K562 (cell line): ENCODE data around the gene ERMN. TPM values are rescaled to one million over a fixed set of nuclear protein-coding genes. Genes with fewer than 3 reads are reported as not detected.

ENCODE experiments used
- ARNT ChIP-seq, 2 experiments: fragments of 450-650 bp; IDR thresholded peaks; 2 replicates each; pipeline ENCODE4 v1.6.1; 2016; ENCODE audit warnings: mild to moderate bottlenecking in 1 of 2
- CCAR2 ChIP-seq: fragments of 200-400 bp; formaldehyde crosslinking; IDR thresholded peaks from 2 replicates; pipeline ENCODE4 v1.6.1; 2017; ENCODE audit warnings: mild to moderate bottlenecking, low read depth, low read length
- CHCHD3 ChIP-seq: fragments of 250-450 bp; sonication (Bioruptor Pico); IDR thresholded peaks from 2 replicates; pipeline ENCODE4 v2.1.2; 2022; ENCODE audit warnings: mild to moderate bottlenecking
- CUX1 ChIP-seq: fragments of 200-800 bp; sonication (Bioruptor generic); IDR thresholded peaks from 2 replicates; pipeline ENCODE4 v1.6.1; 2016; ENCODE audit warnings: missing genetic modification characterization, missing compliant biosample characterization
- GMEB1 ChIP-seq: fragments of 250-450 bp; sonication (Bioruptor Pico); IDR thresholded peaks from 2 replicates; pipeline ENCODE4 v1.4.0; 2020; ENCODE audit warnings: mild to moderate bottlenecking
- HDAC2 ChIP-seq: fragments of 450-650 bp; IDR thresholded peaks from 2 replicates; pipeline ENCODE4 v1.6.1; 2016; ENCODE audit warnings: mild to moderate bottlenecking
- HOMEZ ChIP-seq: fragments of 250-450 bp; sonication (Bioruptor Pico); IDR thresholded peaks from 2 replicates; pipeline ENCODE4 v1.4.0; 2020; ENCODE audit warnings: mild to moderate bottlenecking, moderate library complexity
- MBD1 ChIP-seq: fragments of 250-450 bp; sonication (Bioruptor Pico); IDR thresholded peaks from 2 replicates; pipeline ENCODE4 v1.8.0; 2022; ENCODE audit warnings: inconsistent platforms
- NCOA2 ChIP-seq, 2 experiments: fragments of 450-650 bp; IDR thresholded peaks; 2 replicates each; pipeline ENCODE4 v1.6.1; 2018; ENCODE audit warnings: mild to moderate bottlenecking in 2 of 2, moderate library complexity in 1 of 2; ENCODE audit not compliant: partially characterized antibody in 2 of 2
- NELFE ChIP-seq: IDR thresholded peaks from 2 replicates; pipeline ENCODE4 v1.6.1; 2011; ENCODE audit warnings: mild to moderate bottlenecking; ENCODE audit not compliant: insufficient read depth, insufficient read length
- NEUROD1 ChIP-seq: fragments of 150-350 bp; IDR thresholded peaks from 2 replicates; pipeline ENCODE4 v1.6.1; 2014; ENCODE audit warnings: borderline replicate concordance, low read length, low read depth; ENCODE audit not compliant: partially characterized antibody
- NFATC3 ChIP-seq: fragments of 450-650 bp; IDR thresholded peaks from 2 replicates; pipeline ENCODE4 v1.6.1; 2017; ENCODE audit warnings: mild to moderate bottlenecking
- NFRKB ChIP-seq: fragments of 450-650 bp; IDR thresholded peaks from 2 replicates; pipeline ENCODE4 v1.6.1; 2016; ENCODE audit warnings: low read depth
- PYGO2 ChIP-seq: fragments of 450-650 bp; IDR thresholded peaks from 2 replicates; pipeline ENCODE4 v1.6.1; 2016; ENCODE audit warnings: mild to moderate bottlenecking, missing genetic modification characterization, moderate library complexity, missing compliant biosample characterization
- SMARCA4 ChIP-seq: fragments of 450-650 bp; IDR thresholded peaks from 2 replicates; pipeline ENCODE4 v1.6.1; 2016
- SMARCC2 ChIP-seq: fragments of 450-650 bp; IDR thresholded peaks from 2 replicates; pipeline ENCODE4 v1.6.1; 2017; ENCODE audit warnings: antibody characterized with exemption, moderate library complexity, mild to moderate bottlenecking, low read depth
- ZNF24 ChIP-seq: fragments of 450-650 bp; IDR thresholded peaks from 2 replicates; pipeline ENCODE4 v1.6.1; 2016
- ZNF444 ChIP-seq: fragments of 250-450 bp; sonication (Bioruptor Pico); IDR thresholded peaks from 2 replicates; pipeline ENCODE4 v1.4.0; 2020; ENCODE audit warnings: mild to moderate bottlenecking, moderate library complexity
- ZNF507 ChIP-seq: conservative IDR thresholded peaks from 2 replicates; pipeline ENCODE4 v1.6.1; 2017; ENCODE audit warnings: missing genetic modification characterization, missing compliant biosample characterization
- ZNF586 ChIP-seq: fragments of 450-650 bp; formaldehyde crosslinking; conservative IDR thresholded peaks from 2 replicates; pipeline ENCODE4 v1.4.0; 2020; ENCODE audit warnings: mild to moderate bottlenecking, moderate library complexity
- ZSCAN29 ChIP-seq: fragments of 450-650 bp; IDR thresholded peaks from 2 replicates; pipeline ENCODE4 v1.6.1; 2017
- polyA plus RNA-seq, 8 experiments: library from polyadenylated mRNA; depleted of rRNA in 4 of 8; stranded (reverse) in 5 of 8; unstranded in 3 of 8; fragments of >200 nt; fragmentation: Nextera tagmentation in 2 of 8; fragmentation: Illumina TruSeq in 1 of 8; extraction: Ambion mirVana in 2 of 8; extraction: Trizol in 1 of 8; gene quantifications; 2 replicates each; pipeline versions ENCODE4 v1.2.1 to v1.2.3, GENCODE V29; 2011 to 2014; ENCODE audit warnings: inconsistent platforms in 1 of 8, missing spikeins in 1 of 8
- total RNA-seq, 7 experiments: library from RNA; depleted of rRNA in 6 of 7; stranded (reverse); fragments of >200 nt in 6 of 7; fragmentation: Illumina TruSeq in 2 of 7; extraction: Trizol in 2 of 7; gene quantifications; 2 replicates each; pipeline versions ENCODE4 v1.2.1 to v1.2.3, GENCODE V29; 2011 to 2021; ENCODE audit warnings: low replicate concordance in 1 of 7

ERMN gene
- total and polyA plus RNA-seq, 9 of the 15 experiments (the other 6 are each of a cell fraction or from before 2014, with no cell fraction given), result 0.03 to 0.11 (median 0.05) TPM; not detected in 3

- TF ChIP-seq CUX1 (CRISPR knock-in tag) (peak; percentile 52; the same call in 1 of the 2 replicates), HDAC2 (peak; percentile 100), NELFE (no peak), ARNT (IDR thresholded peaks at IDR 0.05) (peak; percentile 92 to 99), SMARCA4 (peak; percentile 100), ZNF24 (peak; percentile 87; the same call in 1 of the 2 replicates), HOMEZ (CRISPR knock-in tag) (no peak), NFRKB (0 out of 2 replicates have a peak, but pooled peaks have one; percentile 41), NCOA2 (IDR thresholded peaks at IDR 0.05; ENCODE audit: partially characterized antibody in 2 of 2) (peak; percentile 81 to 88), MBD1 (CRISPR knock-in tag) (no peak), CCAR2 (no peak), ZNF507 (no peak), ZSCAN29 (no peak), NEUROD1 (peak; percentile 93), SMARCC2 (peak; percentile 100), PYGO2 (peak; percentile 96), ZNF444 (CRISPR knock-in tag) (peak; percentile 55; the same call in 1 of the 2 replicates), GMEB1 (CRISPR knock-in tag) (peak; percentile 45; the same call in 1 of the 2 replicates), CHCHD3 (no peak), ZNF586 (CRISPR knock-in tag) (0 out of 2 replicates have a peak, but pooled peaks have one; percentile 77), NFATC3 (peak; percentile 95)
Measured at GRCh38 chr2:157324331-157324843, 1.2 kb downstream of the ERMN start (continued).
